ENCODE results near the gene SKOR2. TPM values are rescaled to one million over a fixed set of nuclear protein-coding genes. Genes with fewer than 3 reads are reported as not detected.
A peak's percentile ranks its signal among the peaks of the same experiment; 100 is the strongest.
"Not testable (repeated sequence)": the region's sequence is repeated elsewhere in the genome, so short reads cannot be mapped to it uniquely, and the experiment has no call there.

Gene SKOR2
- polyA plus RNA-seq, 6 donors from 2014 or later: not detected

DNA sequence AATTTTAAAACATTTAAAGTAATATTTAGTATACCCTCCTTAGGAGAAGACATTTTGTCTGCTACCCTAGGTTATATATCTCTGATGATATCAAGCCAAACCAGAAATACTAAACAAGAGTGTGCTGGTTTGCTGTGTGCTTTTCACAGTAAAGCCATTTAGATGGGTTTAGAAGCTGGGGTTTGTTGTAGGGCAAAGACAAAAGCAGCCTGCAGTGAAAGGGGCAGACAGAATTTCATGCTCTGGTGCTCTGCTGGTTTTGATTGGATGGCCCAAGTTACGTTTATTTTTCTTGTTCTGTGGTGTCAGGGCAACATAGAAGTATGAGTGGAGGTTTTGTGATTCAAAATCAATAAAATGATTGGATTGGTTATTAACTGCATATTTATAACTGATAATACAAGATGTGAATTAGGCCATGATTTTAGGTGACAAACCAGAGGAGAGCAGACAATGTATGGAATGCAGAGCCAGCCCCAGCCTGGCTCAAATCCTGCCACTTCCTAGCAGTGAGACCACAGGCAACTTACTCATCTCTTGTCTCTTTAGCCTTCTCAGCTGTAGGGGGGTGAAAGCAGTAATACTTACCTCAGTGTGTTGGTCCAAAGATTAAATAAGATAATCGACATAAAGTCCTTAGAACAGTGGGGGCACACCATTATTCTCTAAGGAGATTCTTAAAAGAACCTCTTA, 44.4 kb downstream of the SKOR2 start:
- H3K9me3 Mint-ChIP-seq: no peaks in the 10 kb centered on the region
- no peaks in the 10 kb centered on the region for H3K36me3 Mint-ChIP-seq
- H3K4me1 Mint-ChIP-seq: no peaks in the 10 kb centered on the region
- peak overlapping the region in 2 of 6 donors; percentile 18 to 31 for H3K27ac Mint-ChIP-seq
- peaks cover 42 to 70% (median 61%) of the 10 kb centered on the region in 3 donors for H3K27me3 Mint-ChIP-seq
- DNase-seq: no peak
- no peak overlapping the region for H3K4me3 Mint-ChIP-seq
- ATAC-seq (ENCODE audit: low read depth in 2 of 2): no peak

DNA sequence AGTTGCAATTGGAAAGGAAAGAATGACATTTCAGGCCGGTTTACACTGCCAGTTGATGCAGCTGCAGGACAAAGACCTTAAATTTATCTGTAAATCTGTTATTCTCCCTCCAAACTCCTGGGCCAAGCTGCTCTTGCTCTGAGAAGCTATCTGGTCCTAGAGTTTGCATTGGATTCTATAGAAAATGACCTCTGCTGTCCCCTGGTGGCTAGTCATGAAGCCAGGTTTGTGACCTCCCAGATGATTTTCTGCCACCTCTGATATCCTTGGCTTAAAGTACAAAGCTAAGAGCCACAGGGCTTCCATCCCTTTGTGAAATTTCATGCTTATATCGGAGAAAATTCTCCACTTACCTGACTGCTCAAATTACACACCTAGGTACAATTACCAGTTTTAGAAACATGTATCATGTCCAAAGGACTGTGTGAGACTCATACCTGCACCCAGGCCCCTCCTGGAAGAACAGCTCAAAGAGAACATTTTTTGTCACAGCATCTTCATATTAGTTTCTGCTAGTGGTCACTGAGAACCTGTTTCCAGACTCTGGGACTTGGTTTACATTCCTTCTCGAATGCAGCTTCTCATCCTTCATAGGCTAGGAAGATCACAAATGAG, 46.4 kb downstream of the SKOR2 start:
- no peaks in the 10 kb centered on the region for H3K4me1 Mint-ChIP-seq
- DNase-seq (peak; percentile 28), ATAC-seq (ENCODE audit: low read depth in 2 of 2) (no peak)
- H3K9me3 Mint-ChIP-seq: peaks cover 0 to 7% (median 0%) of the 10 kb centered on the region in 7 donors
- H3K27ac Mint-ChIP-seq: no peak overlapping the region
- no peak overlapping the region for H3K4me3 Mint-ChIP-seq
- H3K27me3 Mint-ChIP-seq: peaks cover 39 to 55% (median 50%) of the 10 kb centered on the region in 3 donors
- no peaks in the 10 kb centered on the region for H3K36me3 Mint-ChIP-seq

DNA sequence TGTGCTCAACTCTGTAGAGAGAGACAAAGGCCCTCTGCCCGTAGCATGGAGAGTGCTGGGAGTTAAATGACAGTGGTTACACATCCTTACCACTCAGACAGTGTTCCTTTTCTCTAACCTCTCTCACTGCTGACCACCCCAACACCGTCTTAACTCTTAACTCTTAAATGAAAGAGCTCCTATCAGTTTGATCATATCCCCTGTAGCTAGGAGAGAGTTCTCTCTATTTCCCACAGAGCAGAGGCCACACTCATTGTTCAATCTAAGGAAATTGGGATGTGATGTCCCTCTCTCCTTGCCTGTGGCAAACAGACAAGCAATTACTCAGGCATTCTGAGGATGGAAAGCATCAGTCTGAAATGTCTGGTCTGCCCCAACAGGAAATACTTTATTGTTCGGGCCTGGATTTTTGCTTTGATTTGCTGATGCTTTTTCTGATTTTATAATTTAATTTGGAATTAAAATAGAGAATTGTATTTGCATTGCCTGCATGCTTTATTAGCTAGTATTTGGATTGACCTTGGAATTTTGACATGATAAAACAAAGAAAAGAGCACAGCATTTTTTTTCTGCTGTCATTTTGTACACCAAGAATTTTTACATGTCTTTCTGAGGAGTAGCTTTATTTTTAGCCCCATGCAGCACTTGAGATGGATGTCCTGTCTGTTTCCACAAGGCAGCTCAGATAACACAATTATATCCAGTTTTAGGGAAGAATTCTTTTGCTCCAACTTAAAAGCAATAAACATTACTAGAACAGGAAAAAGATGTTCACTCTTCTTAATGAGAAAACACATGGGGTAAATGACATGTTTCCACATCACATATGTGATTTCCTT, 47.6 kb downstream of the SKOR2 start:
- Mint-ChIP-seq H3K27ac (no peak overlapping the region), H3K9me3 (peaks cover 0 to 7% (median 0%) of the 10 kb centered on the region in 7 donors), H3K4me1 (no peaks in the 10 kb centered on the region), H3K27me3 (peaks cover 34 to 45% (median 40%) of the 10 kb centered on the region in 3 donors), H3K36me3 (no peaks in the 10 kb centered on the region), H3K4me3 (no peak overlapping the region)
- DNase-seq (no peak), ATAC-seq (ENCODE audit: low read depth in 2 of 2) (no peak)

DNA sequence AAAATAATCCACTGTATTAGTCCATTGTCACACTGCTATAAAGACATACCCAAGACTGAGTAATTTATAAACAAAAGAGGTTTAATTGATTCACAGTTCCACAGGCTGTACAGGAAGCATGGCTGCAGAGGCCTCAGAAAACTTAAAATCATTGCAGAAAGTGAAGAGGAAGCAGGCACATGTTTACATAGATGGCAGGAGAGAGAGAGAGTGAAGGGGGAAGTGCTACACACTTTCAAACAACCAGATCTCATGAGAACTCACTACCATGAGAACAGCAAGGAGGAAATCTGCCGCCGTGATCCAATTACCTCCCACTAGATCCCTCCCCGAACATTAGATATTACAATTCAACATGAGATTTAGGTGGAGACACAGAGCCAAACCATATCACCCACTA, 55.5 kb downstream of the SKOR2 start:
- Mint-ChIP-seq H3K27me3 (peaks cover 8 to 30% (median 12%) of the 10 kb centered on the region in 3 donors), H3K4me3 (peak overlapping the region in 3 of 8 donors; percentile 1 to 63 (median 17)), H3K4me1 (peaks cover 17 to 21% (median 20%) of the 10 kb centered on the region in 3 donors), H3K9me3 (peaks cover 4 to 22% (median 11%) of the 10 kb centered on the region in 7 donors), H3K27ac (peak overlapping the region in 5 of 6 donors; percentile 16 to 79 (median 68))
- ATAC-seq (ENCODE audit: low read depth in 2 of 2); H3K36me3 Mint-ChIP-seq; DNase-seq: not testable (repeated sequence)

DNA sequence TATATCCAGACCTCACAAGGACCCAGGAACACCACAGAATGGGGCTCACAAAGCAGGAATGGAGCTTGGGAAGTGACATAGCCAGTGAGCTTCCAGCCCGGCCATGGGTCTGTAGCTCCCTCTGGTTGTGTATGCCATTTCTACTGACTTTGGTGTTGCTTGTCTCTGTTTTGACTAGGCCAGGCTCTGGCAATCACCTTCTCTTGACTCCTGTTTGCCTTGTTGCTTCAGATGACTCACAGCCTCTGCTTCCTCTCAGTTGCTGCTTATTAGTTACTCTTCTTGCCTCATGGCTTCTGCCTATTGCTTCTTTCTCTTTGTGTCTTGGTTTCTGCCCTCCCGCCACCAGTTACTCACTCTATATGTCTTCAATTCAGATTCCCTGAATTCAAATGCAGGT, 59.5 kb downstream of the SKOR2 start:
- DNase-seq (no peak), ATAC-seq (ENCODE audit: low read depth in 2 of 2) (no peak)
- Mint-ChIP-seq H3K4me1 (peaks cover 17 to 21% (median 20%) of the 10 kb centered on the region in 3 donors), H3K4me3 (no peak overlapping the region), H3K9me3 (peaks cover 6 to 20% (median 11%) of the 10 kb centered on the region in 7 donors), H3K36me3 (peaks cover 4 to 8% of the 10 kb centered on the region in 2 donors), H3K27me3 (peaks cover 8 to 21% (median 10%) of the 10 kb centered on the region in 3 donors), H3K27ac (no peak overlapping the region)

DNA sequence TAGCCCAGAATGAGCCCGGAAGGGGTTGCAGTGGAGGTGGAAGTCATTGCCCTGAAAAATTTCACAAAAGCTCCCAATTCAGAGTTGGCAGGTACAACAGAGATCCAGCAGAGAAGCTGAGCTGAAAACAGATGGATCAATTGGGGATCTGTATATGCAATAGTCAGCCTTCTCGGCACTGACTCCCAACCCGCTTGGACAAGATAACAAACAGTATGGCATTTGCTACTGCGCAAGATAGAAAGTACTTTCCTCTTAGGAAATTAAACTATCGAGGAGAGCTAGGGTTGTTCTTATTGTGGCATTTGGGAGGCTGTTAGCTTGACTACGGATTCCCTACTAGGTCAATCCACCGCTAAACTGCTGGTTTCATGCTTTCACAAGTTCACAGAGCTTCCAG, 63.7 kb downstream of the SKOR2 start:
- Mint-ChIP-seq H3K27me3 (peaks cover 10 to 37% (median 19%) of the 10 kb centered on the region in 3 donors), H3K4me3 (no peak overlapping the region), H3K36me3 (peaks cover 0 to 14% of the 10 kb centered on the region in 2 donors), H3K27ac (no peak overlapping the region), H3K9me3 (peaks cover 15 to 45% (median 24%) of the 10 kb centered on the region in 7 donors), H3K4me1 (no peaks in the 10 kb centered on the region)
- ATAC-seq (ENCODE audit: low read depth in 2 of 2) (no peak), DNase-seq (no peak)

DNA sequence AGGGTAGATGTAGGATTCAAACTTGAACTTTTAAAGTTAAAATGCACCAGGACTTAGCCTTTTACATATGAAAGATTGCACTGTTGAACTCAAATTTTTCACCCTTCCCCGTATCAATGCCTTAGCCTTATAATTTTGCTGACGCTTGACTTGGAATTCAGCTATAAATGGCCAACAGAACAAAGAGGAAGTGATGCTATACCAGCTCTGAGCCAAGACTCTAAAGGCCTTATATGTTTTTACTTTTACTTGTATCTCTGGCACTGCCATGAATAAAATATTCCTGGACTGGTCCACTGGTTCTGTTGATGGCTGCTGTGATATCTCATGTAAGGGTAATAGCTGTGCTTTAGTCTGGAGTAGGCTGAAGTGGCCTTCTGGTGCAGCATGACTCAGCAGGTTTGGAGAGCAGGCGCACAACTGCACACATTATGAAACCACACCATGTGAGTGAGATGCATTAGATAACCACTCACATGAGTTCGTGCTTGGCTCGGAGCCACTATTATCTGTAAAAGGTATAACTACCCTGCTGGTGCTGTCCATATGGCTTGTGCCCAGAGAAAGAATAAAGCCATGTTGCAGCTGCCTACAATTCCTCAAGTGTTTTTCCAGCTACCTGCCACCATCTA, 66.9 kb downstream of the SKOR2 start:
- Mint-ChIP-seq H3K27ac (peak overlapping the region in 1 of 6 donors; percentile 7), H3K9me3 (peaks cover 16 to 58% (median 23%) of the 10 kb centered on the region in 7 donors), H3K4me1 (no peaks in the 10 kb centered on the region), H3K27me3 (peaks cover 7 to 44% (median 32%) of the 10 kb centered on the region in 3 donors), H3K36me3 (peaks cover 9 to 20% of the 10 kb centered on the region in 2 donors), H3K4me3 (no peak overlapping the region)
- ATAC-seq (ENCODE audit: low read depth in 2 of 2) (no peak), DNase-seq (no peak)

DNA sequence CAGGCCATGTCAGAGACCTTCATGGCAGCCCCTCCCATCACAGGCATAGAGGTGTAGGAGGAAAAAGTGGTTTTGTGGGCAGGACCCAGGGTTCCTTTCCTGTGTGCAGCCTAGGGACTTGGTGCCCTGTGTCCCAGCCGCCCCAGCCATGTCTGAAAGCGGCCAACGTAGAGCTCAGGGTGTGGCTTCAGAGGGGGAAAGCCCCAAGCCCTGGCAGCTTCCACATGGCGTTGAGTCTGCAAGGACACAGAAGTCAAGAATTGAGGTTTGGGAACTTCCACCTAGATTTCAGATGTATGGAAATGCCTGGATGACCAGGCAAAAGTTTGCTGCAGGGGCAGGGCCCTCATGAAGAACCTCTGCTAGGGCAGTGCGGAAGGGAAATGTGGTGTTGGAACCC, 69.3 kb downstream of the SKOR2 start:
- not testable (repeated sequence) for H3K27ac Mint-ChIP-seq; DNase-seq; H3K4me3 Mint-ChIP-seq; H3K4me1 Mint-ChIP-seq; ATAC-seq (ENCODE audit: low read depth in 2 of 2)
- peaks cover 2 to 49% (median 31%) of the 10 kb centered on the region in 3 donors for H3K27me3 Mint-ChIP-seq
- peaks cover 16 to 55% (median 23%) of the 10 kb centered on the region in 7 donors for H3K9me3 Mint-ChIP-seq
- H3K36me3 Mint-ChIP-seq: peaks cover 9 to 17% of the 10 kb centered on the region in 2 donors

DNA sequence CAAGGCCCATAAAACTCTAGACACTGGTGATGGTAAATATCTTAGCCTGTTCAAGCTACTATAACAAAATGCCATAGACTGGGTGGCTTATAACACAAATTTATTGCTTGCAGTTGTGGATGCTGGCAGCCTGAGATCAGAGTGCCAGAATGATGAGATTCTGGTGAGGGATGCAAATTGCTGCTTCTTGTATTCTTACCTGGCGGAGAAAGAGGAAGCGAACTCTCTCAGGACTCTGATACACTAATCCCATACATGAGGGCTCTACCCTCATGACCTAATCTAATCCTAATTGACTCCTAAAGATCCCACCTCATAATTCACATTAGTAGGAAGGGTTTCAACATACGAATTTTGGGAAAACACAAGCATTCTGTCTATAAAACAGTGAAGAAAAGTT, 70.7 kb downstream of the SKOR2 start:
- DNase-seq (no peak), ATAC-seq (ENCODE audit: low read depth in 2 of 2) (no peak)
- H3K4me3 Mint-ChIP-seq: peak overlapping the region in 1 of 8 donors; percentile 3
- H3K4me1 Mint-ChIP-seq: peaks cover 0 to 6% (median 0%) of the 10 kb centered on the region in 3 donors
- peaks cover 0 to 42% (median 27%) of the 10 kb centered on the region in 3 donors for H3K27me3 Mint-ChIP-seq
- H3K36me3 Mint-ChIP-seq: peaks cover 9 to 12% of the 10 kb centered on the region in 2 donors
- peaks cover 15 to 44% (median 21%) of the 10 kb centered on the region in 7 donors for H3K9me3 Mint-ChIP-seq
- no peak overlapping the region for H3K27ac Mint-ChIP-seq

DNA sequence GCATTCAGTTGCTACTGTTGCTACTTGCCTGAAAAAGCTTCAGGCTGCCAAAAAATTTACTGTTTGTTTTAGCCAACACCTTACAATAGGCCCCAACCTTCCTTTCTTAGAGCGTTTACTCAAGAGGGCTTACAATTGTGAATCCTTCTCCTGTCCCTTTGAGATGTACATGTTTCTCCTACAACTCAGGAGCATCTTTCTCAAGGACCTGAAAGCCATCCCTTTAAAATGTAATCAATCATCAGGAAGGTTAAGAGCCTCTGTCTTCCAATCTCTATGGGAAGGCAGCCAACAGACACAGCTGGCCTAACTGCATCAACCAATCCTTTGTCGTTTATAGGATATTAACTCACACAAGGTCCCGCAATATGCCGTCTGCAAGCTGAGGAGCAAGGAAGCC, 71.9 kb downstream of the SKOR2 start:
- peaks cover 0 to 6% (median 0%) of the 10 kb centered on the region in 3 donors for H3K4me1 Mint-ChIP-seq
- H3K4me3 Mint-ChIP-seq: no peak overlapping the region
- H3K27me3 Mint-ChIP-seq: peaks cover 0 to 40% (median 27%) of the 10 kb centered on the region in 3 donors
- no peak for ATAC-seq (ENCODE audit: low read depth in 2 of 2)
- no peak for DNase-seq
- peaks cover 9 to 11% of the 10 kb centered on the region in 2 donors for H3K36me3 Mint-ChIP-seq
- H3K27ac Mint-ChIP-seq: no peak overlapping the region
- peaks cover 8 to 31% (median 11%) of the 10 kb centered on the region in 7 donors for H3K9me3 Mint-ChIP-seq

DNA sequence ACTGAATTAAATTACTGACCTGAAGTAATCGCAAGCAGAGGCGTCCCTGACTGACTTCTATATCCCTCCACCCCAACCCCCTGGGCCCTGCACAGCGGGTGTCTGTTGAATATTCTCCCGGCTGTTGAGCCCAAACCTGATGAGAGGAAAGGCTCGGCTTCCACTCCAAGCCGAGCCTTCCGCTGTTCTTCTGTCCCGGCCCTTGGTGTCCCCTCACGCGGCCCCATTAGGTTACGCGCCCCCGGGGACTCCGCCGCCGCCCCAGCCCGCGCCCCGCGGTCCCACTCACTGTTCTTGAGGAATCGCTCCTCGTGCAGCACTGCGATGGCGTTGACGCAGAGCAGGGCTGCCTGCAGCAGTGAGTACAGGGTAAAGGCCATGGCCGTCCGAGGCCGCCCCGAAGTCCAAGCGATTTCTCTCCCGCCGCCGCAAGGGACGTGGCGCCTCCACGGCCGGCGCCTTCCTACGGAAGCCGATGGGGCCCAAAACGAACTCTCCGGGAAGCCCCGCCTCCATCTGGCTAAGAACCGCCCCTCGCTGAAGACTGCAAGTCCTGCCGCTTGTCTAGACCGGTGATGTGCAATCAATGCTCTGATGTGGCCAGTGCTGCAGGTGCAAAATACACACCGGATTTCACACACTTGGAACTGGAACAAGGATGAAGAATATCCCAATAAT, 75.4 kb downstream of the SKOR2 start, which contains the start of gene IER3IP1:
TSS of gene IER3IP1 (minus strand) at position 467 of the 678 bp plus-strand sequence. CDS start at position 380, 87 bp downstream.
- Mint-ChIP-seq H3K27ac (peak within 1 kb of the TSS in 5 of 6 donors; percentile 34 to 95 (median 81)), H3K4me1 (peaks cover 0 to 6% (median 0%) of the 10 kb centered on the region in 3 donors), H3K27me3 (peaks cover 0 to 14% (median 6%) of the 10 kb centered on the region in 3 donors), H3K4me3 (peak within 1 kb of the TSS in 5 of 8 donors; percentile 38 to 75 (median 62)), H3K36me3 (peaks cover 0 to under 1% of the 10 kb centered on the region in 2 donors), H3K9me3 (peaks cover 0 to 3% (median 0%) of the 10 kb centered on the region in 7 donors)
- ATAC-seq (ENCODE audit: low read depth in 2 of 2): peak; percentile 90 to 91
- peak; percentile 80 for DNase-seq

DNA sequence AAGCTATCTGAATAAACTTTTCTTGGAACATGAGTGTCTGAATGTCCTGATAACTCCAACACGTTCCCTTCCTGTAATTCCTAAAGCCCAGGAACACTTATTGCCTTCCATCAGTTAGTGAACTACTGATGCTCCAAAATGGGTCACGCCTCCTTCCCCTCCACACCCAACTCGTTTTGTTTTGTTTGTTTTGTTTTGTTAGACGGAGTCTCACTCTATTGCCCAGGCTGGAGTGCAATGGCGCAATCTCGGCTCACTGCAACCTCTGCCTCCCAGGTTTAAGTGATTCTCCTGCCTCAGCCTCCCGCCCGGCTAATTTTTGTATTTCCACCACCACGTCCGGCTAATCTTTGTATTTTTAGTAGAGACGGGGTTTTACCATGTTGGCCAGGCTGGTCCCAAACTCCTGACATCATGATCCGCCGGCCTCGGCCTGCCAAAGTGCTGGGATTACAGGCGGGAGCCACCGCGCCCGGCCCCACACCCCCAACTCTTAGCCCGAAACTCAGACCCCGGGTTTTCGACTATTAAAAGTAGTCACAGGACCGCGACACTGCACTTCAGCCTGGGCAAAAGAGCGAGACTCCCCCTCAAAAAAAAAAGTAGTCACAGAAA, 76.1 kb downstream of the SKOR2 start:
- no peak for DNase-seq

More for the DNA sequence above, 76.1 kb downstream of the SKOR2 start:
- peaks cover 0 to 6% (median 0%) of the 10 kb centered on the region in 3 donors for H3K4me1 Mint-ChIP-seq
- no peaks in the 10 kb centered on the region for H3K9me3 Mint-ChIP-seq
- no peak overlapping the region for H3K4me3 Mint-ChIP-seq
- ATAC-seq (ENCODE audit: low read depth in 2 of 2): peak; percentile 7 to 12
- peak overlapping the region in 4 of 6 donors; percentile 79 to 95 (median 84) for H3K27ac Mint-ChIP-seq
- H3K27me3 Mint-ChIP-seq: peaks cover 0 to 14% (median 5%) of the 10 kb centered on the region in 3 donors
- H3K36me3 Mint-ChIP-seq: no peaks in the 10 kb centered on the region

All from naive B cell (primary cell).